HG03103 (cell line): ENCODE measurements around the gene IRX6.

ENCODE experiments used
- ATAC-seq: cut with Tn5 transposase; IDR thresholded peaks from one replicate; pipeline ENCODE4 v1.9.1; 2021; ENCODE audit warnings: low read depth; ENCODE audit not compliant: unreplicated experiment

IRX6 gene

GRCh38 chr16:55308973-55309372 is 15.0 kb upstream of the IRX6 start:
- ATAC-seq = no peak

- no peak for ATAC-seq
Observed at GRCh38 chr16:55322327-55322726, 1.7 kb upstream of the IRX6 start.

- no peak for ATAC-seq
Observed at GRCh38 chr16:55324285-55325079, 479 bp downstream of the IRX6 start.

GRCh38 chr16:55325080-55325447 is 1.1 kb downstream of the IRX6 start:
- no peak for ATAC-seq

GRCh38 chr16:55325458-55326109 is 1.6 kb downstream of the IRX6 start:
- ATAC-seq = no peak

- ATAC-seq = no peak
Observed at GRCh38 chr16:55326261-55327092, 2.5 kb downstream of the IRX6 start.

GRCh38 chr16:55328611-55329569 is 4.9 kb downstream of the IRX6 start:
- no peak for ATAC-seq

- no peak for ATAC-seq
Observed at GRCh38 chr16:55329791-55330428, 5.9 kb downstream of the IRX6 start.

GRCh38 chr16:55330781-55331647 is 7.0 kb downstream of the IRX6 start:
- ATAC-seq = no peak

GRCh38 chr16:55331648-55332185 is 7.7 kb downstream of the IRX6 start:
- no peak for ATAC-seq

GRCh38 chr16:55333684-55334083 is 9.7 kb downstream of the IRX6 start:
- no peak for ATAC-seq

- no peak for ATAC-seq
Observed at GRCh38 chr16:55338646-55339045, 14.6 kb downstream of the IRX6 start.

- ATAC-seq = no peak
Observed at GRCh38 chr16:55340445-55340844, 16.4 kb downstream of the IRX6 start.

GRCh38 chr16:55341681-55342080 is 17.7 kb downstream of the IRX6 start:
- ATAC-seq = no peak

- ATAC-seq = no peak
Observed at GRCh38 chr16:55346475-55346874, 22.5 kb downstream of the IRX6 start.

GRCh38 chr16:55349867-55350266 is 25.9 kb downstream of the IRX6 start:
- ATAC-seq = no peak

- ATAC-seq = no peak
Observed at GRCh38 chr16:55350984-55351383, 27.0 kb downstream of the IRX6 start.

GRCh38 chr16:55351936-55352335 is 27.9 kb downstream of the IRX6 start:
- ATAC-seq = no peak

- ATAC-seq = no peak
Observed at GRCh38 chr16:55357241-55357640, 33.2 kb downstream of the IRX6 start.
